Tibial nerve (tissue), 3 donors: ENCODE measurements around the gene SLX4IP.

ENCODE experiments used
- EP300 ChIP-seq, 2 donors: sonication (generic); formaldehyde crosslinking; IDR thresholded peaks; one replicate each; pipeline ENCODE4 v1.6.1; 2017; ENCODE audit warnings: antibody characterized with exemption in 2 of 2, mild to moderate bottlenecking in 1 of 2
- POLR2A ChIP-seq, 2 donors: fragments of 450-650 bp; IDR thresholded peaks; one replicate each; pipeline ENCODE4 v1.6.1; 2017; ENCODE audit warnings: antibody characterized with exemption in 2 of 2, mild to moderate bottlenecking in 2 of 2, moderate library complexity in 2 of 2

GRCh38 chr20:10404959-10405530 lies 30.1 kb upstream of the SLX4IP start:
- TF ChIP-seq POLR2A (IDR thresholded peaks at IDR 0.05) (no peak), EP300 (IDR thresholded peaks at IDR 0.05) (no peak)
